Measurements from ENCODE around the gene TPD52L2. TPM values are rescaled to one million over a fixed set of nuclear protein-coding genes. Genes with fewer than 3 reads are reported as not detected.

The TPD52L2 gene
- polyA plus RNA-seq, 1 donor: 76.8 TPM

DNA sequence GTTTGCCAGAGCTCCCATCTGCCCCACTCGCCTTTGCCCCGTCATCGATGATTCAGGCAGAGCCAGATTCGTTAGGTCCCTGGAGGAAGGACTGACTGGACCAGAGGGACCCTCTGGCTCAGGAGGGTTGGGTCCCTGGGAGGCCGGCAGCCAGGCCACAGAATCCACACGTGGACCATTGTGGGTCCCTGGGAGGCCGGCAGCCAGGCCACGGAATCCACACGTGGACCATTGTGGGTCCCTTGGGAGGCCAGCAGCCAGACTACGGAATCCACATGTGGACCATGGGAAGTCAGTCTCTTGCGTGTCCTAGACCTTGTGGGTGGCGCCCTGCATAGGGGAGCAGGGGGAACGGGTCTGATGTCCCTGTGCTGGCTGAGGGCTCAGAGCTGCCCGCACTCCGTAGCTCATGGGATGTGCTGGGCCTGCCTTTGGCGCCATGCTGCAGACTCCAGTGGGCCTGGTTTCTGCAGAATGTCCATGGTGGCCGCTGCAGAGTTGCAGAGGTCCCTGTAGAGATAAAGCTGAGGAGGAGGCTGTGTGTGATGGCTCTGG is 67.6 kb downstream of the TPD52L2 start:
- no peak for DNase-seq (ENCODE audit: low read depth)

GRCh38 chr20:63933646-63934045 is 68.6 kb downstream of the TPD52L2 start:
- no peak for DNase-seq (ENCODE audit: low read depth)

DNA sequence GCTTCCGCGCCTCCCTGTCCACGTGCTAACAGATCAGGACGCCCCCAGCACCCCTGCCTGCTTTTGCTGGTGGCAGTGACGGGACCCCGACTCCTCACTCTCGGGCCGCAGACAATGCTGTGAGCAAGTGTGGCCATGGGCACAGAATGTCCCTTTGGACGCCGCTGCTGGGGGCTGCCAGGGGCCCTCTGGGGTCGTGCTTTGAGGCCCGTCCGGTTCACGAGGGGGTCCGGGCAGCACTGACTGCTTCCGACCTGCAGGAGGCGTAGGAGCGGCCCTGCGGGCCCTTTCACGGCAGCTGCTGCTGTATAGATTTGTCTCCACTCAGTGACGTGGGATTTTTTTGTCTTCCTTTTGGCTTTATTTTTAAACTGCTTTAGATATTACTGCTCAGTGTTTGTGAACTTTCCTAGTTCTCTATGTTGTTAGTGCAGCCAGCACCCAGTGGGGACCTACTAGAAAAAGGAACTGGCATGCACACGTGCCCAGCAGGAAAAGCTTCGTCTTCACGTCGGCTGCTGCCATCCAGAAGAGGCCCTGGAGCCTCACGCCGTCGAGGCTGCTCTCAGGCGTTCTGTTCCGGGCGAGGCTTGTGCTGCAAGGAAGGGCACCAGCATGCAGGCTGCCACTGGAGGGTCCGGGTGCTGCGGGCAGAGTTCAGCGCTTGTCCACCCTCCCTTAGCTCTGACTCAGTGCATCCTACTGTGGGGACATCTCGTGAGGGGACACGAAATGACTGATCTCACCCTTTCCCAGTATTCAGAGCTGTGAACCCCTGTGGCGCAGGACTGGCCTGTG is 69.4 kb downstream of the TPD52L2 start:
- no peak for DNase-seq (ENCODE audit: low read depth)

- DNase-seq (ENCODE audit: low read depth): no peak
Measured at GRCh38 chr20:63935447-63935846, 70.4 kb downstream of the TPD52L2 start.

- DNase-seq (ENCODE audit: low read depth): no peak
Measured at GRCh38 chr20:63937596-63937995, 72.5 kb downstream of the TPD52L2 start.

GRCh38 chr20:63939061-63939935 is 74.2 kb downstream of the TPD52L2 start:
- no peak for DNase-seq (ENCODE audit: low read depth)

GRCh38 chr20:63940071-63940471 is 75.0 kb downstream of the TPD52L2 start:
- DNase-seq (ENCODE audit: low read depth): no peak

- DNase-seq (ENCODE audit: low read depth): no peak
Measured at GRCh38 chr20:63940472-63941266, 75.6 kb downstream of the TPD52L2 start.

Other genes starting within 250 kb of the TPD52L2 start
- 6.8 TPM for gene GMEB2, start 238.2 kb upstream of the TPD52L2 start, polyA plus RNA-seq (ENCODE audit: insufficient read length)
- 11.4 TPM for gene STMN3, start 211.8 kb upstream of the TPD52L2 start, polyA plus RNA-seq (ENCODE audit: insufficient read length)
- gene RTEL1, start 207.0 kb upstream of the TPD52L2 start, polyA plus RNA-seq (ENCODE audit: insufficient read length): 11.0 TPM
- 1.6 TPM for gene TNFRSF6B, start 168.6 kb upstream of the TPD52L2 start, polyA plus RNA-seq (ENCODE audit: insufficient read length)
- gene ARFRP1, start 157.3 kb upstream of the TPD52L2 start, polyA plus RNA-seq (ENCODE audit: insufficient read length): 25.3 TPM
- gene ZGPAT, start 157.2 kb upstream of the TPD52L2 start, polyA plus RNA-seq (ENCODE audit: insufficient read length): 12.6 TPM
- gene LIME1, start 128.6 kb upstream of the TPD52L2 start, polyA plus RNA-seq (ENCODE audit: insufficient read length): 4.6 TPM
- gene SLC2A4RG, start 125.5 kb upstream of the TPD52L2 start, polyA plus RNA-seq (ENCODE audit: insufficient read length): 148 TPM
- gene ZBTB46, start 34.0 kb upstream of the TPD52L2 start, polyA plus RNA-seq (ENCODE audit: insufficient read length): 18.1 TPM
- not detected for gene ABHD16B, start 3.8 kb upstream of the TPD52L2 start, polyA plus RNA-seq (ENCODE audit: insufficient read length)
- gene DNAJC5, start 29.9 kb downstream of the TPD52L2 start, polyA plus RNA-seq (ENCODE audit: insufficient read length): 32.6 TPM
- gene UCKL1, start 91.1 kb downstream of the TPD52L2 start, polyA plus RNA-seq (ENCODE audit: insufficient read length): 48.5 TPM
- 23.0 TPM for gene ZNF512B, start 104.7 kb downstream of the TPD52L2 start, polyA plus RNA-seq (ENCODE audit: insufficient read length)
- 3.0 TPM for gene SAMD10, start 114.4 kb downstream of the TPD52L2 start, polyA plus RNA-seq (ENCODE audit: insufficient read length)
- 55.3 TPM for gene PRPF6, start 115.9 kb downstream of the TPD52L2 start, polyA plus RNA-seq (ENCODE audit: insufficient read length)
- gene C20orf204, start 170.9 kb downstream of the TPD52L2 start, polyA plus RNA-seq (ENCODE audit: insufficient read length): 1.4 TPM
- gene SOX18, start 184.4 kb downstream of the TPD52L2 start, polyA plus RNA-seq (ENCODE audit: insufficient read length): 10.8 TPM
- gene TCEA2, start 197.9 kb downstream of the TPD52L2 start, polyA plus RNA-seq (ENCODE audit: insufficient read length): 43.5 TPM
- 4.7 TPM for gene RGS19, start 214.2 kb downstream of the TPD52L2 start, polyA plus RNA-seq (ENCODE audit: insufficient read length)
- gene OPRL1, start 214.8 kb downstream of the TPD52L2 start, polyA plus RNA-seq (ENCODE audit: insufficient read length): 1.1 TPM
- gene LKAAEAR1, start 219.1 kb downstream of the TPD52L2 start, polyA plus RNA-seq (ENCODE audit: insufficient read length): 0.18 TPM
- not detected for gene NPBWR2, start 242.3 kb downstream of the TPD52L2 start, polyA plus RNA-seq (ENCODE audit: insufficient read length)

Data from forelimb muscle (tissue), 1 donor.